AG09309 (cell line): Measurements from ENCODE around the gene UGGT1.

ENCODE experiments used
- DNase-seq: peaks from one replicate; pipeline ENCODE4 v3.0.0-alpha.2; 2010; ENCODE audit warnings: low read depth
- H3K4me3 ChIP-seq: 2 replicates; pipeline ENCODE4 v1.5.1; 2011; ENCODE audit warnings: mild to moderate bottlenecking, low read depth, low read length, moderate library complexity; ENCODE audit not compliant: control insufficient read depth
- TF ChIP-seq, protein P1 (sequence below): IDR thresholded peaks from 2 replicates; pipeline ENCODE4 v1.5.1; 2011; ENCODE audit warnings: mild to moderate bottlenecking, low read depth, low read length, inconsistent platforms; ENCODE audit not compliant: insufficient read depth, control insufficient read depth; ENCODE audit errors: missing control alignments

The UGGT1 gene

DNA sequence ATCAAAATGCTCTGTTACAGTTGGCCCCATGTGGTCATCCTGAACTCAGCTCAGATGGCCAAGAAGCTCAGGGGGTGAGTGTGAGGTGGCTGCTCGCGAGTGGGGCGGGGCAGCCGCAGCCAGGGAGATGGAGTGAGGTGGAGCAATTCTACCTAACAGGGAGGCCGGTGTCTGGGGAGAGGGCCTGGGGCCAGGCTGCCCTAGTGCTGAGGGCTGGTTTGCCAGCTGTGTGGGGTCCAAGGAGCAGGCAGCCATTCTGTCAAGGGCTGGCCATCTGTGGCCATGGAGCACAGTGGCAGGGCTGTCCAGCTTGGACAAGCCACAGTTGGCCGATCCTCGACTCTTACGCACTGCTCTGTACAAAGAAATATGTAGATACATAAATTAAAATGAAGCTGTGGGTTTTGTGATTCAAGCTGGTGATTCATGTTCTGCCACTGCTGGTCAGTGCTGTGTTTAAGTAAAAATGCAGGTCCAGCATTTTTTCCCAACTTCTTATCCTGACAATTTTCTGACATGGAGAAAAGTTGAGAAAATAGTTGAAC is 145.6 kb downstream of the UGGT1 start:
- peak overlapping the region; percentile 10 for H3K4me3 ChIP-seq
- TF ChIP-seq, protein P1, sequence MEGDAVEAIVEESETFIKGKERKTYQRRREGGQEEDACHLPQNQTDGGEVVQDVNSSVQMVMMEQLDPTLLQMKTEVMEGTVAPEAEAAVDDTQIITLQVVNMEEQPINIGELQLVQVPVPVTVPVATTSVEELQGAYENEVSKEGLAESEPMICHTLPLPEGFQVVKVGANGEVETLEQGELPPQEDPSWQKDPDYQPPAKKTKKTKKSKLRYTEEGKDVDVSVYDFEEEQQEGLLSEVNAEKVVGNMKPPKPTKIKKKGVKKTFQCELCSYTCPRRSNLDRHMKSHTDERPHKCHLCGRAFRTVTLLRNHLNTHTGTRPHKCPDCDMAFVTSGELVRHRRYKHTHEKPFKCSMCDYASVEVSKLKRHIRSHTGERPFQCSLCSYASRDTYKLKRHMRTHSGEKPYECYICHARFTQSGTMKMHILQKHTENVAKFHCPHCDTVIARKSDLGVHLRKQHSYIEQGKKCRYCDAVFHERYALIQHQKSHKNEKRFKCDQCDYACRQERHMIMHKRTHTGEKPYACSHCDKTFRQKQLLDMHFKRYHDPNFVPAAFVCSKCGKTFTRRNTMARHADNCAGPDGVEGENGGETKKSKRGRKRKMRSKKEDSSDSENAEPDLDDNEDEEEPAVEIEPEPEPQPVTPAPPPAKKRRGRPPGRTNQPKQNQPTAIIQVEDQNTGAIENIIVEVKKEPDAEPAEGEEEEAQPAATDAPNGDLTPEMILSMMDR, result no peak
- peak; percentile 82 for DNase-seq

DNA sequence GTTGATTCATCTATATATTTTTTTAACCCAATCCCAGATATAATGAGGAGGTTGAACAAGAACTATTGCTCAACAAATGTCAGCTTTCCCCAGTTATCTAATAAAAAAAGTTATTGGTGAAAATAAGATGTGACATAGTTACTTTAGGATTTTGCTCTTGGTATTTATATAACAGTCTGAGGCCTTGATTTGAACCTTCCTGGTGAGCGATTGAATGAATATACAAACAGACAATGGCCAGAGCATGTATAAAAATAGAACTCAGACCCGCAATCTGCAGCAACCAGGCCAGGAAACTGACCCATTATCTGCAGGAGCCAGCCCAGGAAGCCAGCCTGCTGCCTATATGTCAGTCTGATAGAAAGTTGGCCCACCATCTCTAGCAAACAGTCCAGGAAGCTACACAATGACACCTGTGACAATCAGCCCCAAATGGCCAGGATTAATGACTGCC is 146.1 kb downstream of the UGGT1 start:
- TF ChIP-seq, protein P1, result no peak

DNA sequence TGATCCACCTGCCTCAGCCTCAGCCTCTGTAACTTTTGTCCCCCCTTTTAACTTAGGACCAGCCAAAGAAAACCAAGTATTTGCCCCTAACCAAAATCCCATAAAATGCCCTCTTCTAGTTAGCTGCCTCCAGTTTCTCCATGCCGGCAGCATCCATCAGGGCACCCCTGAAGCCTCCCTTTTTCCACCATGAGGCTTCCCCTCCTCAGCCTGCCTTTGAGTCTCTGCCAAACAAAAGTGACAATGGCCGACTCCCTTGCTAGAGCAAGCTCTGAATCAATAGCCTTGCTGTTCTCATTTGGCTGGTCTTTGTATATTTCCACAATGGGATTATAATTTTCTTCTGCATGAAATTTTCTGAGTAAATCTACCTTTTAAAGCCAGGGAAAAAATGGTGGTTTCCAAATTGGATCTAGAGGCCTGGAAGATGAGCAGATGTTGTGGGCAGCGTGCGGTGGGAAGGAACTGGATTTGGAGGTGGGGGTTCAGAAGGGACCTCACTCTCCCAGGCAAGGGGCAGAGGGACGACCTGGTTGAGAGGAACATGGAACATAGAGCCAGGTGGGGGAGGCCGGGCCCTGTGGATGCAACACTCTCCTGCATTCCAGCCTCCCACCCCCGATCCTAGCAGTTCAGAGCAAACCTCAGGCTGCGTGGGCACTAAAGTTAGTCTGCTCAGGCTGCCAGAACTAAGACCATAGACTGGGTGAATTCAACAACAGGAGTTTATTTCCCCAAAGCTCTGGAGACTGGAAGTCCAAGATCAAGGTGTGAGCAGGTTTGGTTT is 147.1 kb downstream of the UGGT1 start:
- DNase-seq, result no peak
- TF ChIP-seq, protein P1, result no peak
- no peak overlapping the region for H3K4me3 ChIP-seq

More for the DNA sequence above, 146.1 kb downstream of the UGGT1 start:
- DNase-seq, result peak; percentile 61
- no peak overlapping the region for H3K4me3 ChIP-seq

DNA sequence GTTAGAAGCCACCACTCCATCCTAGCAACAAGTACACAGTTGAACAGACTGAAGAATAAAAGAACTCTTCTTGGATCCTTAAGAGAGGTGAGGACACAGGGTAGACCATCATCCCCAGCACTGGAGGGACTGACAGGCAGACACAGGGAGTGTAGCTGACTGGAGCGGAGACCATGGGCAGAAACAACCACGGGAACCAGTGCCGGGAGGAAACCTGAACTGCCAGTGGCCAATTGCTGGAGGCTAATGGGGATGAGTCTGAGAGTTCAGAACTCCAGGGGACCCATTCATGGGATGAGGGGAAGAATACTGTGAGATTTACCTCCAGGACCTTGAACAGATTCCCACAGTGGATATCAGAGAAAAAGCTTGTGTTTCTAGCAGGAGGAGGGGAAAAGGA is 150.9 kb downstream of the UGGT1 start:
- no peak for DNase-seq

More for the DNA sequence above, 150.9 kb downstream of the UGGT1 start:
- TF ChIP-seq, protein P1, result no peak
- H3K4me3 ChIP-seq, result no peak overlapping the region
